ENCODE measurements around the gene KIF24. TPM values are rescaled to one million over a fixed set of nuclear protein-coding genes. Genes with fewer than 3 reads are reported as not detected.

KIF24 gene
- total RNA-seq, 5 donors from 2014 or later (not counting 1 experiment from before 2014, with no cell fraction given): 0.15 to 0.41 (median 0.23) TPM

DNA sequence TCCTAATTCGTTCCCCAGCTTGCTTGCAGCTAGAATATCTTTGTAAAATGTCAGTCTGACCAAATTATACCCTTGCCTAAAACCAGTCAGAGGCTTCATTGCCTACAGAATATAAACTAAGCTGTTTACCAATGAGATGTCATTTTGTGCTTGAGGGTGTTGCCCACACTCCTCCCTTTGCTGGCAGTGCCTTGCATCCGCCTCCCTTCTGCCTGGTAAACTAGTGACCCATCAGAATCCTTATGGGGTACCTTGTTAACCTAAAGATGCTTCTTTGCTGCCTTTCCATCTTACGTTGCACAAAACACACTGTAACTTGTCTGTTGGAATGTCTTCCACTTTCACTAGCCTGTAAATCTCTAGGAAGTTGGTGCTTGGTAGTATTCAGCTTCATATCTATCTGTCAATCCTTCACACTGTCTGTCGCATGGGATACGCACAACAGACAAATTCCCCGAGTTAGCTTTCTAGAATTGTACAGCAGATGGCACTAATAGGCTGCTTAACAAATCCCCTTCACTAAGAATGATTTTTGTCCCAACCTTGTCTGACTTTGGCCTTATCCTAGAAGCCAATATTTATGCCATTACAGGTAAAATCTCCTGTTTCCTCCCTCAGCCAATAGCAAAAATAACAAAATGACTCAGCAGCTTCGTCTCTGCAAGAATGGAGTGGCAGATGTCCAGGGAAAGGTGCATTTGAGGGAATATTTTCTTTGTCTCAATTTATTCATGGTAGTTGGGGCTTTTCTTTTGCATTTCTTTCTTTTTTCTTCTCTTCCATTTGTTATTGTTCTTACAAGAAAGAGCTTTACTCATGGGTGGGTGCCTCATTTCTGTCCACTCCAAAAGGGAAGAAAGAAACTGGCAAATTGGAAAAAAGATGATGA, 3.3 kb upstream of the KIF24 start:
- Histone ChIP-seq H3K36me3 (ENCODE audit: control insufficient read depth in 2 of 2, extremely low read depth in 1 of 2, insufficient read depth in 1 of 2, low read length in 1 of 2) (no peaks in the 10 kb centered on the region), H3K4me1 (ENCODE audit: control insufficient read depth in 1 of 2, extremely low read depth in 1 of 2, insufficient read depth in 2 of 2, low read length in 2 of 2) (peaks cover 9 to 15% of the 10 kb centered on the region in 2 experiments), H3K9me3 (no peaks in the 10 kb centered on the region), H3K4me3 (ENCODE audit: control insufficient read depth in 1 of 2, extremely low read depth in 1 of 2, low read length in 1 of 2) (no peak overlapping the region), H3K27me3 (replicated peaks in 1 of 2; ENCODE audit: control insufficient read depth in 2 of 2, extremely low read depth in 1 of 2, insufficient read depth in 2 of 2, low read length in 1 of 2) (no peaks in the 10 kb centered on the region), H3K27ac (ENCODE audit: low read length) (no peak overlapping the region)
- no peaks in the 10 kb centered on the region for H3K9me3 Mint-ChIP-seq
- no peak overlapping the region for H3K4me3 Mint-ChIP-seq
- WGBS (ENCODE audit: insufficient coverage): no CpG with 5 or more reads among the region's 7 CpGs
- POLR2A ChIA-PET: no interaction called here
- CTCF ChIA-PET: interaction anchor here (0.6 to 3.3 kb wide), 6 partner anchors 42 to 168 kb away, joined by 3 to 27 read pairs (median 4); partner anchors contain the start of gene MYORG (in 1 of the 2)
- H3K36me3 Mint-ChIP-seq: no peaks in the 10 kb centered on the region
- ATAC-seq (replicated peaks in 1 of 4) (no peak), DNase-seq (peak in 1 of 35 experiments; percentile 57)
- H3K4me1 Mint-ChIP-seq: peaks cover 32 to 43% (median 39%) of the 10 kb centered on the region in 3 donors
- H3K27me3 Mint-ChIP-seq: no peaks in the 10 kb centered on the region
- H3K27ac Mint-ChIP-seq: no peak overlapping the region

- peaks cover 9 to 15% of the 10 kb centered on the region in 2 experiments for H3K4me1 ChIP-seq (ENCODE audit: control insufficient read depth in 1 of 2, extremely low read depth in 1 of 2, insufficient read depth in 2 of 2, low read length in 2 of 2)
- H3K9me3 Mint-ChIP-seq: no peaks in the 10 kb centered on the region
- no peak overlapping the region for H3K27ac Mint-ChIP-seq
- ChIA-PET CTCF (interaction anchor here (0.6 to 3.3 kb wide), 4 partner anchors 45 to 302 kb away, joined by 4 to 27 read pairs (median 12); partner anchors contain the start of gene MYORG (in 1 of the 2)), POLR2A (interaction anchor here (0.6 kb wide), 2 partner anchors 51 to 147 kb away, joined by 6 to 9 read pairs; no protein-coding TSS in a partner anchor)
- H3K4me1 Mint-ChIP-seq: peaks cover 32 to 43% (median 39%) of the 10 kb centered on the region in 3 donors
- H3K4me3 ChIP-seq (ENCODE audit: control insufficient read depth in 1 of 2, extremely low read depth in 1 of 2, low read length in 1 of 2): no peak overlapping the region
- no peak for ATAC-seq (replicated peaks in 1 of 4)
- DNase-seq: no peak
- no peaks in the 10 kb centered on the region for H3K36me3 ChIP-seq (ENCODE audit: control insufficient read depth in 2 of 2, extremely low read depth in 1 of 2, insufficient read depth in 1 of 2, low read length in 1 of 2)
- no peaks in the 10 kb centered on the region for H3K36me3 Mint-ChIP-seq
- no peaks in the 10 kb centered on the region for H3K27me3 ChIP-seq (replicated peaks in 1 of 2; ENCODE audit: control insufficient read depth in 2 of 2, extremely low read depth in 1 of 2, insufficient read depth in 2 of 2, low read length in 1 of 2)
- peak overlapping the region in 1 of 3 donors; percentile 13 for H3K4me3 Mint-ChIP-seq
- no peaks in the 10 kb centered on the region for H3K9me3 ChIP-seq
- no peak overlapping the region for H3K27ac ChIP-seq (ENCODE audit: low read length)
- no peaks in the 10 kb centered on the region for H3K27me3 Mint-ChIP-seq
- WGBS (ENCODE audit: insufficient coverage): no CpG with 5 or more reads among the region's 1 CpG
These were observed 2.1 kb upstream of the KIF24 start for GRCh38 chr9:34331196-34331595.

- H3K36me3 ChIP-seq (ENCODE audit: control insufficient read depth in 2 of 2, extremely low read depth in 1 of 2, insufficient read depth in 1 of 2, low read length in 1 of 2): no peaks in the 10 kb centered on the region
- H3K27me3 ChIP-seq (replicated peaks in 1 of 2; ENCODE audit: control insufficient read depth in 2 of 2, extremely low read depth in 1 of 2, insufficient read depth in 2 of 2, low read length in 1 of 2): no peaks in the 10 kb centered on the region
- DNase-seq: no peak
- peaks cover 27 to 40% (median 39%) of the 10 kb centered on the region in 3 donors for H3K4me1 Mint-ChIP-seq
- H3K4me3 ChIP-seq (ENCODE audit: control insufficient read depth in 1 of 2, extremely low read depth in 1 of 2, low read length in 1 of 2): peak overlapping the region; percentile 64 to 84
- H3K27ac ChIP-seq (ENCODE audit: low read length): peak overlapping the region; percentile 62
- ChIA-PET CTCF (interaction anchor here in 1 of 2 donors (1.7 kb wide), 1 partner anchor 48 kb away, joined by 5 read pairs; the partner anchor contains the start of gene MYORG), POLR2A (interaction anchor here (0.5 to 1.0 kb wide), 2 partner anchors 148 to 337 kb away, joined by 3 to 7 read pairs; no protein-coding TSS in a partner anchor)
- H3K9me3 ChIP-seq: no peaks in the 10 kb centered on the region
- no peaks in the 10 kb centered on the region for H3K27me3 Mint-ChIP-seq
- no peaks in the 10 kb centered on the region for H3K36me3 Mint-ChIP-seq
- H3K9me3 Mint-ChIP-seq: no peaks in the 10 kb centered on the region
- H3K27ac Mint-ChIP-seq: peak overlapping the region; percentile 92 to 93
- peak overlapping the region; percentile 93 to 98 (median 93) for H3K4me3 Mint-ChIP-seq
- WGBS (ENCODE audit: insufficient coverage): 1% methylated on average over 7 of the region's 11 CpGs
- ATAC-seq (replicated peaks in 1 of 4): no peak
- H3K4me1 ChIP-seq (ENCODE audit: control insufficient read depth in 1 of 2, extremely low read depth in 1 of 2, insufficient read depth in 2 of 2, low read length in 2 of 2): peaks cover 9 to 15% of the 10 kb centered on the region in 2 experiments
These were observed 525 bp downstream of the KIF24 start for GRCh38 chr9:34328500-34328986.

DNA sequence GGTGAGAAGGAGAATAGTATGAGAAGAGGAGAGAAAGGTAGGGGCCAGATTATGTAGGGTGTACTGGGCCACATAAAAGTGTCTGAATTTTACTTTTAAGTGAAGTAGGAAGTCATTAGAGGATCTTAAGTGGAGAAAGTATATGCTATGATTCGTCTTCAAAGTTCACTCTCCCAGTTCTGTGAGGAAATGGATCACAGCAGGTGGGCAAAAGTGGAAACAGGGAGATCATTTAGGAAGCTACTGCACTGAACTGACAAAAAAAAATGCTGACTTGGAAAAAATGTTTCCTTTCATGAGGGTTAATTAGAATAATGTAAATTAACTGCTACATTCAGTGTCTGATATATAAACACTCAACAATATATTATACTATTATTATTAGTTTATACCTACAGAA, 2.4 kb downstream of the KIF24 start:
- no peaks in the 10 kb centered on the region for H3K36me3 Mint-ChIP-seq
- Histone ChIP-seq H3K36me3 (ENCODE audit: control insufficient read depth in 2 of 2, extremely low read depth in 1 of 2, insufficient read depth in 1 of 2, low read length in 1 of 2) (no peaks in the 10 kb centered on the region), H3K9me3 (no peaks in the 10 kb centered on the region), H3K27ac (ENCODE audit: low read length) (no peak overlapping the region), H3K4me3 (ENCODE audit: control insufficient read depth in 1 of 2, extremely low read depth in 1 of 2, low read length in 1 of 2) (no peak overlapping the region), H3K27me3 (replicated peaks in 1 of 2; ENCODE audit: control insufficient read depth in 2 of 2, extremely low read depth in 1 of 2, insufficient read depth in 2 of 2, low read length in 1 of 2) (no peaks in the 10 kb centered on the region), H3K4me1 (ENCODE audit: control insufficient read depth in 1 of 2, extremely low read depth in 1 of 2, insufficient read depth in 2 of 2, low read length in 2 of 2) (peaks cover 9 to 15% of the 10 kb centered on the region in 2 experiments)
- ChIA-PET POLR2A (no interaction called here), CTCF (no interaction called here)
- ATAC-seq (replicated peaks in 1 of 4): no peak
- H3K4me1 Mint-ChIP-seq: peaks cover 21 to 32% (median 29%) of the 10 kb centered on the region in 3 donors
- no peaks in the 10 kb centered on the region for H3K27me3 Mint-ChIP-seq
- H3K4me3 Mint-ChIP-seq: no peak overlapping the region
- 60% methylated on average over 1 of the region's 1 CpG for WGBS (ENCODE audit: insufficient coverage)
- no peak for DNase-seq
- no peak overlapping the region for H3K27ac Mint-ChIP-seq
- no peaks in the 10 kb centered on the region for H3K9me3 Mint-ChIP-seq

- H3K4me3 ChIP-seq (ENCODE audit: control insufficient read depth in 1 of 2, extremely low read depth in 1 of 2, low read length in 1 of 2): no peak overlapping the region
- H3K9me3 ChIP-seq: no peaks in the 10 kb centered on the region
- no peaks in the 10 kb centered on the region for H3K36me3 ChIP-seq (ENCODE audit: control insufficient read depth in 2 of 2, extremely low read depth in 1 of 2, insufficient read depth in 1 of 2, low read length in 1 of 2)
- POLR2A ChIA-PET: no interaction called here
- no peaks in the 10 kb centered on the region for H3K27me3 Mint-ChIP-seq
- no peaks in the 10 kb centered on the region for H3K9me3 Mint-ChIP-seq
- no peaks in the 10 kb centered on the region for H3K36me3 Mint-ChIP-seq
- H3K27ac Mint-ChIP-seq: no peak overlapping the region
- no peak for DNase-seq
- CTCF ChIA-PET: interaction anchor here in 1 of 2 donors (0.6 kb wide), 1 partner anchor 270 kb away, joined by 5 read pairs; no protein-coding TSS in a partner anchor
- H3K27me3 ChIP-seq (replicated peaks in 1 of 2; ENCODE audit: control insufficient read depth in 2 of 2, extremely low read depth in 1 of 2, insufficient read depth in 2 of 2, low read length in 1 of 2): no peaks in the 10 kb centered on the region
- peaks cover 0 to 3% (median under 1%) of the 10 kb centered on the region in 3 donors for H3K4me1 Mint-ChIP-seq
- no peak overlapping the region for H3K27ac ChIP-seq (ENCODE audit: low read length)
- no peak overlapping the region for H3K4me3 Mint-ChIP-seq
- H3K4me1 ChIP-seq (ENCODE audit: control insufficient read depth in 1 of 2, extremely low read depth in 1 of 2, insufficient read depth in 2 of 2, low read length in 2 of 2): no peaks in the 10 kb centered on the region
- ATAC-seq (replicated peaks in 1 of 4): no peak
- 88% methylated on average over 1 of the region's 2 CpGs for WGBS (ENCODE audit: insufficient coverage)
These were observed 6.0 kb downstream of the KIF24 start for GRCh38 chr9:34322899-34323591.

DNA sequence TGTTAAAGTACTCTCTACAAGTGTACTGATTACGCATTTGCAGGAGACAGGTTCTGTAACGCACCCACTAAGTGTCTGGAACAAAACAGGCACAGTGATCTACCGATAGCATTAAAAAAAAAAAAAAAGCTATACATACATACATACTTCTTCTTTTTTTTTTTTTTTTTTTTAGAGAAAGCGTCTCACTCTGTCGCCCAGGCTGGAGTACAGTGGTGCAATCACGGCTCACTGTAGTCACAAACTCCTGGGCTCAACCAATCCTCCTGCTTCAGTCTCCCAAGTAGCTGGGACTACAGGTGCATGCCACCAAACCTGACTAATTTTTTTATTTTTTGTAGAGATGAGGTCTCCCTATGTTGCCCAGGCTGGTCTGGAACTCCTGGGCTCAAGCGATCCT, 7.6 kb downstream of the KIF24 start:
- DNase-seq (no peak), ATAC-seq (replicated peaks in 1 of 4) (no peak)
- H3K27ac ChIP-seq (ENCODE audit: low read length): no peak overlapping the region
- Mint-ChIP-seq H3K27ac (no peak overlapping the region), H3K36me3 (no peaks in the 10 kb centered on the region), H3K4me1 (no peaks in the 10 kb centered on the region), H3K4me3 (no peak overlapping the region), H3K9me3 (no peaks in the 10 kb centered on the region), H3K27me3 (no peaks in the 10 kb centered on the region)
- ChIA-PET POLR2A (no interaction called here), CTCF (interaction anchor here in 1 of 2 donors (0.6 kb wide), 1 partner anchor 435 kb away, joined by 3 read pairs; no protein-coding TSS in a partner anchor)
- no peaks in the 10 kb centered on the region for H3K4me1 ChIP-seq (ENCODE audit: control insufficient read depth in 1 of 2, extremely low read depth in 1 of 2, insufficient read depth in 2 of 2, low read length in 2 of 2)
- no peaks in the 10 kb centered on the region for H3K27me3 ChIP-seq (replicated peaks in 1 of 2; ENCODE audit: control insufficient read depth in 2 of 2, extremely low read depth in 1 of 2, insufficient read depth in 2 of 2, low read length in 1 of 2)
- no peaks in the 10 kb centered on the region for H3K9me3 ChIP-seq
- H3K4me3 ChIP-seq (ENCODE audit: control insufficient read depth in 1 of 2, extremely low read depth in 1 of 2, low read length in 1 of 2): no peak overlapping the region
- WGBS (ENCODE audit: insufficient coverage): 100% methylated on average over 1 of the region's 7 CpGs
- no peaks in the 10 kb centered on the region for H3K36me3 ChIP-seq (ENCODE audit: control insufficient read depth in 2 of 2, extremely low read depth in 1 of 2, insufficient read depth in 1 of 2, low read length in 1 of 2)

Data from T-cell (primary cell).